NCI-H128 (cell line): Measurements from ENCODE around the gene EPB41L4B.
"Not testable (repeated sequence)": the region's sequence is repeated elsewhere in the genome, so short reads cannot be mapped to it uniquely, and the experiment has no call there.

ENCODE experiments used
- DNase-seq: peaks from one replicate; lab custom pipeline; 2025; ENCODE audit not compliant: unreplicated experiment; lab: John Stamatoyannopoulos, UW

Gene EPB41L4B

DNA sequence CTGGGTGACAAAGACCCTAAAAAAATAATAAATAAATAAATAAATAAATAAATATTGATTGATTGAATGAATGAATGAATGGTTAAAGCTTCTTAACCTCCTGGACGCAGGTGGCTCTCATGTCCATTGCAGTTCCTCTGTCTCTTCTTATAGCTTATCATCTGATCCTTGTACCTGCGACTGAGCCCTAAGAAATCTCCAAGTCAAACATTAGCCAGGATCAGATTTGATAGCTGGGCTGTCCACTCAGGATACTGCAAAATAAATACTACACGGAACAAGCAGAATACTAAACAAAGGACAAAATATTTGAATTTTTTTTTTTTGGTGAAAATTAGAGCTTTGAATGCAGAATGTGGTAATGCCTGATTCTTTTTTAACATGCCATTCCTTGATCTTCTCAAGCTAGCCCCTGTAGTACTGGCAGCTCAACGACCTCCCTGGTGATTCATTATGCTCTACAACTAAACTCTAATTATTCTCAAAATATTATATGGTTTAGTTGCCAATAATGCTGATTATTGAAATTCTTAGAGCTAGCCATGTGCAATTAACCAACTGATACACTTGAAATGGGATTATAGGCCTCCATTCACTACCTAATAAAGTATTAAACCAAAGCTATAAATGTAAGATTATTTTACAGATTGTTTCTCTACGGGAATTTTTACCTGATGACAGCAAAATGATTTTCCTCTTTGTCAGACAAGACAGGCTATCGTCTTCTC, 191.2 kb downstream of the EPB41L4B start:
- DNase-seq = no peak

DNA sequence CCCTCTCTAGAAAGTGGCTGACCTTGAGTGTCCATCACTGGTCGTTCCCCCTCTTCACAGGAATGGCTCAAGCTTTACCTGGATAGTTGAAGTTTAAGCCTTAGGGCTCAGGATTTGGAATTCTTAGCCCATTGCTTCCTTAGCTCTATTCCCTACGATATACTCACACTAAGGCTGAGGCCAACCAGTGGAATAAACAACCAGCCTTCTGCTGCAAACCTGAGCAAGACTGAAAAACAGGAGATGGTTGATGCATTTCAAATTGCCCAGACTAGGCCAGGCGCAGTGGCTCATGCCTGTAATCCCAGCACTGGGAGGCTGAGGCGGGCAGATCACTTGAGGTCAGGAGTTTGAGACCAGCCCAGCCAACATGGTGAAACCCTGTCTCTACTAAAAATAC, 194.2 kb downstream of the EPB41L4B start:
- not testable (repeated sequence) for DNase-seq

DNA sequence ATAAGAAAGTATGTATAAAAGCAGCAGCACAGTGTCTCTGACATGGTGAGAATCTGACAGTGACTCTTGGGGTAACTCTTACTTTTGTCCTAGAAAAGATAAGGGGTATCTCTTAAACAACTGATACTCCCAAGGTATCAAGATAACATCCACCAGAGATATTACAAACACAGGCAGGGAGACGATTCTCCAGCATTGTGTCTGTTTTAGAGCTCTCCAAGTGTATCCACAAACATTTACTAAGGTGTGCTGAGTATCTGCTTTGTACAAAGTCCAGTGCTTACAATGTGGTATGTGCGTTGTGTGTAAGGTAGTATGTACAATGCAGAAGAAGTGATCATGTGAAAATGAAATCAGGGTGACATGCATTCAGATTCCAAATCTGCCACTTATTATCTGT, 196.7 kb downstream of the EPB41L4B start:
- DNase-seq = no peak

DNA sequence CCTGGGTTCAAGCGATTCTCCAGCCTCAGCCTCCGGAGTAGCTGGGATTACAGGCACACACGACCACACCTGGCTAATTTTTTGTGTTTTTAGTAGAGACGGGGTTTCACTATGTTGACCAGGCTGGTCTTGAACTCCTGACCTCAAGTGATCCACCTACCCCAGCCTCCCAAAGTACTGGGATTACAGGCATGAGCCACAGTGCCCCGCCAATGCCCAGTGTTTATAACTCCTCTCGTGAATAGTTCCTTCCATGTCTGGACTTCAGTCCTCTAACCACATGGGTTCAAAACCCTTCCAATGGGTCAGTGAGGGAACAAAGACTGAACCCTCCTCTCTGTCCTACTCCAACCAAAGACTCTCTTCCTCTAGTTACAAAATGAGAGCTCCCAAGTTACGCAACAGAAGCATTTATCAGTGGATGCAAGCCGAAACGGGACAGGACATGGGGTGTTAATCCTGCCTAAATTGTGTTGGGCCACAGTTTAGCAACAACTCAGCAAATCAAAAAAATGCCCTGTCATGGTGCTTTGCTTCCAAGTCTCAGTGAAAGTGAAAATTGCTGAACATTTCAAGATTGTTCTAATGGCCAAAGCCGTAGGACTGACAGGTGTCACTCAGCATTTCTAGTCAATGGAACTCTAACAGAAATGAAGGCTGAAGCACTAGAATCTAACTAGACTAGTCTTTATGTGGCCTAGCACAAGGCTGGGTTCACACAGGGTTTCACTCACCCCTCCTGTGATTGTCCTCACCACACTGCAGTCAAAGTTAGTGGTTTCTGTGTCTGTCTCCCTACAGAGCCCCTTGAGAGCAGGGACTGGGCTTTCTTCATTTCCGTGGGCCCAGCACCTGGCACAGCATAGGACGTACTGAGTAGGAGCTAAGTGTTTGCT, 197.9 kb downstream of the EPB41L4B start:
- no peak for DNase-seq
